Measurements from ENCODE around the gene ADAM10. TPM values are rescaled to one million over a fixed set of nuclear protein-coding genes. Genes with fewer than 3 reads are reported as not detected.
A peak's percentile ranks its signal among the peaks of the same experiment; 100 is the strongest.

The ADAM10 gene
- total and polyA plus RNA-seq, 5 donors from 2014 or later = 149 to 183 (median 156) TPM

- no peak overlapping the region for H3K27ac ChIP-seq (ENCODE audit: insufficient read depth, low read length, poor library complexity, severe bottlenecking)
- Mint-ChIP-seq H3K4me1 (peaks cover 0 to 10% (median 5%) of the 10 kb centered on the region in 4 donors), H3K27me3 (no peaks in the 10 kb centered on the region), H3K9me3 (no peaks in the 10 kb centered on the region), H3K4me3 (no peak overlapping the region), H3K36me3 (no peaks in the 10 kb centered on the region), H3K27ac (no peak overlapping the region)
- DNase-seq (no peak), ATAC-seq (ENCODE audit: low read depth in 2 of 2) (no peak)
- peaks cover 2% of the 10 kb centered on the region for H3K27me3 ChIP-seq (ENCODE audit: control insufficient read depth, insufficient read depth, low read length)
- H3K4me1 ChIP-seq (ENCODE audit: control insufficient read depth, insufficient read depth, low read length, poor library complexity, severe bottlenecking) = peaks cover 2% of the 10 kb centered on the region
- H3K4me3 ChIP-seq (ENCODE audit: low read depth, low read length) = no peak overlapping the region
- no peaks in the 10 kb centered on the region for H3K9me3 ChIP-seq (ENCODE audit: control insufficient read depth in 2 of 2, low read length in 2 of 2)
- no peaks in the 10 kb centered on the region for H3K36me3 ChIP-seq (ENCODE audit: control insufficient read depth, insufficient read depth, low read length)
Measured at GRCh38 chr15:58755350-58755749, 5.8 kb upstream of the ADAM10 start.

- Histone ChIP-seq H3K4me3 (ENCODE audit: low read depth, low read length) (no peak overlapping the region), H3K27ac (ENCODE audit: insufficient read depth, low read length, poor library complexity, severe bottlenecking) (no peak overlapping the region), H3K4me1 (ENCODE audit: control insufficient read depth, insufficient read depth, low read length, poor library complexity, severe bottlenecking) (peaks cover 13% of the 10 kb centered on the region), H3K27me3 (ENCODE audit: control insufficient read depth, insufficient read depth, low read length) (no peaks in the 10 kb centered on the region), H3K36me3 (ENCODE audit: control insufficient read depth, insufficient read depth, low read length) (no peaks in the 10 kb centered on the region), H3K9me3 (ENCODE audit: control insufficient read depth in 2 of 2, low read length in 2 of 2) (no peaks in the 10 kb centered on the region)
- H3K9me3 Mint-ChIP-seq = no peaks in the 10 kb centered on the region
- peaks cover 10 to 23% (median 15%) of the 10 kb centered on the region in 4 donors for H3K4me1 Mint-ChIP-seq
- no peaks in the 10 kb centered on the region for H3K27me3 Mint-ChIP-seq
- no peaks in the 10 kb centered on the region for H3K36me3 Mint-ChIP-seq
- DNase-seq = no peak
- no peak overlapping the region for H3K27ac Mint-ChIP-seq
- no peak for ATAC-seq (ENCODE audit: low read depth in 2 of 2)
- H3K4me3 Mint-ChIP-seq = no peak overlapping the region
Measured at GRCh38 chr15:58752716-58753115, 3.2 kb upstream of the ADAM10 start.

GRCh38 chr15:58748852-58749531 is 515 bp downstream of the ADAM10 start:
- peaks cover 7% of the 10 kb centered on the region for H3K36me3 Mint-ChIP-seq
- Histone ChIP-seq H3K36me3 (ENCODE audit: control insufficient read depth, insufficient read depth, low read length) (no peaks in the 10 kb centered on the region), H3K9me3 (ENCODE audit: control insufficient read depth in 2 of 2, low read length in 2 of 2) (no peaks in the 10 kb centered on the region), H3K4me1 (ENCODE audit: control insufficient read depth, insufficient read depth, low read length, poor library complexity, severe bottlenecking) (peaks cover 43% of the 10 kb centered on the region), H3K27me3 (ENCODE audit: control insufficient read depth, insufficient read depth, low read length) (no peaks in the 10 kb centered on the region), H3K4me3 (ENCODE audit: low read depth, low read length) (peak overlapping the region; percentile 98), H3K27ac (ENCODE audit: insufficient read depth, low read length, poor library complexity, severe bottlenecking) (peak overlapping the region; percentile 87)
- peak; percentile 2 to 11 for ATAC-seq (ENCODE audit: low read depth in 2 of 2)
- DNase-seq = peak; percentile 16 to 60 (median 46)
- H3K4me1 Mint-ChIP-seq = peaks cover 24 to 53% (median 41%) of the 10 kb centered on the region in 4 donors
- peak overlapping the region; percentile 96 to 98 (median 97) for H3K27ac Mint-ChIP-seq
- H3K9me3 Mint-ChIP-seq = no peaks in the 10 kb centered on the region
- no peaks in the 10 kb centered on the region for H3K27me3 Mint-ChIP-seq
- H3K4me3 Mint-ChIP-seq = peak overlapping the region; percentile 98 to 100 (median 98)

DNA sequence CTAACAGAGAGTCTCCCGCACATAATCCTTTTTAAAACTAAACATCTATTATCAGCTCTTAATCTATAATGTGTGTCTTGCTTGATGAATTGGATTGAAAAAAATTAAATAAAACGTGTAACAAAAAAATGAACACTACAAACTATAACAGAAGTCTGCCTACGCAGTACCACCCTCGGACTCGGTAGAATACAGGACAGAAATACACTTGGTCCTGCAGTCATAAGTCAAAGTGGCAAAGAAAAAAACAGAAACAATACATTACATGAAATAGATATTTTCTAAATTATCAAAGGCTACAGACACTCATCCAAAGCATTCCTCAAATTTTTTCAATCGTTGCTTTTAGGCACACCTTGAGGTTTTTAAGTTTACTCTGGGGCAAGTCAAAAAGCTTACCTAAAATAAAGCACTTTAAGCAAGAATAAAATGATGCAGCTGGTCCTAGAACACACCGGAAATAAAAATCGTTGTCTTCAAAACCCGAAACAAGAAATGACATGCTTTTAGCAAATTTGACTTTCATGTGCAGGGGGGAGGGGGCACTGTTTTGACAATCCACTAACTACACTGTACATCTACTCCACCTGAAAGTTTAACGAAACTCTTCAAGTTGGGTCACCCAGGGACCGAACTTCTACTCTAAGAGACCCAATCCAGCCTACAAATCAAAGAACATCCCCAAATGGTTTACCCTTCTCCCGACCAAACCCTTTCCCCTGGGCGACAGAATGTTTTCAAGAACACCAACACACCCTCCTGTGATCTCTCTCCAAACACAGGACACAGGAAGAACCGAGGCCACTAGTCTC is 1.3 kb downstream of the ADAM10 start:
- peaks cover 9% of the 10 kb centered on the region for H3K36me3 Mint-ChIP-seq
- H3K4me3 Mint-ChIP-seq = peak overlapping the region; percentile 94 to 100 (median 98)
- H3K27ac ChIP-seq (ENCODE audit: insufficient read depth, low read length, poor library complexity, severe bottlenecking) = peak overlapping the region; percentile 87
- H3K27ac Mint-ChIP-seq = peak overlapping the region; percentile 94 to 98 (median 96)
- no peaks in the 10 kb centered on the region for H3K9me3 Mint-ChIP-seq
- ATAC-seq (ENCODE audit: low read depth in 2 of 2) = peak in 1 of 2 donors; percentile 23
- H3K27me3 Mint-ChIP-seq = no peaks in the 10 kb centered on the region
- DNase-seq = peak; percentile 27 to 83 (median 67)
- H3K4me3 ChIP-seq (ENCODE audit: low read depth, low read length) = peak overlapping the region; percentile 98
- no peaks in the 10 kb centered on the region for H3K27me3 ChIP-seq (ENCODE audit: control insufficient read depth, insufficient read depth, low read length)
- H3K4me1 ChIP-seq (ENCODE audit: control insufficient read depth, insufficient read depth, low read length, poor library complexity, severe bottlenecking) = peaks cover 49% of the 10 kb centered on the region
- peaks cover 26 to 61% (median 46%) of the 10 kb centered on the region in 4 donors for H3K4me1 Mint-ChIP-seq
- no peaks in the 10 kb centered on the region for H3K36me3 ChIP-seq (ENCODE audit: control insufficient read depth, insufficient read depth, low read length)
- no peaks in the 10 kb centered on the region for H3K9me3 ChIP-seq (ENCODE audit: control insufficient read depth in 2 of 2, low read length in 2 of 2)

DNA sequence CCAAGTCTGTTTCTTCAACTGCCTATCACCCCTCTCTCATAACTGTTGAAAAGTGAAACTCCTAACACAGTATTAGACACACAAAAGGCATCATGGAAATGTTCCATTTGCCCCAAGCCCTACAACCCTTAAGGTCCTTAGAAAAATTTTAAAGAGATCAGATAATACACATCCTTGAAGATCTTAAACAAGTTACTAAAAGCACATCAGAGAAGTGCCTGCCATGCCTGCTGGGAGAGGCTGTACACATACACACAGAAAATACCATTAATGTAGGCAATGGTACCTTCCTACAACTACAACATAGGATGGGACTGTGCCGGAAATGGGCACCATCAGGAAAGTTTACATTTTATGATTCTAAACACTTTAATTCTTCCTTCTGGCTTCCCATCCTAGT is 3.3 kb downstream of the ADAM10 start:
- Mint-ChIP-seq H3K36me3 (peaks cover 9% of the 10 kb centered on the region), H3K9me3 (no peaks in the 10 kb centered on the region), H3K4me3 (peak overlapping the region; percentile 29 to 83 (median 48)), H3K27ac (peak overlapping the region in 2 of 3 donors; percentile 12 to 52), H3K4me1 (peaks cover 38 to 82% (median 66%) of the 10 kb centered on the region in 4 donors), H3K27me3 (no peaks in the 10 kb centered on the region)
- Histone ChIP-seq H3K9me3 (ENCODE audit: control insufficient read depth in 2 of 2, low read length in 2 of 2) (no peaks in the 10 kb centered on the region), H3K27me3 (ENCODE audit: control insufficient read depth, insufficient read depth, low read length) (no peaks in the 10 kb centered on the region), H3K36me3 (ENCODE audit: control insufficient read depth, insufficient read depth, low read length) (no peaks in the 10 kb centered on the region), H3K4me1 (ENCODE audit: control insufficient read depth, insufficient read depth, low read length, poor library complexity, severe bottlenecking) (peaks cover 61% of the 10 kb centered on the region), H3K4me3 (ENCODE audit: low read depth, low read length) (peak overlapping the region; percentile 98), H3K27ac (ENCODE audit: insufficient read depth, low read length, poor library complexity, severe bottlenecking) (no peak overlapping the region)
- DNase-seq (no peak), ATAC-seq (ENCODE audit: low read depth in 2 of 2) (no peak)

DNA sequence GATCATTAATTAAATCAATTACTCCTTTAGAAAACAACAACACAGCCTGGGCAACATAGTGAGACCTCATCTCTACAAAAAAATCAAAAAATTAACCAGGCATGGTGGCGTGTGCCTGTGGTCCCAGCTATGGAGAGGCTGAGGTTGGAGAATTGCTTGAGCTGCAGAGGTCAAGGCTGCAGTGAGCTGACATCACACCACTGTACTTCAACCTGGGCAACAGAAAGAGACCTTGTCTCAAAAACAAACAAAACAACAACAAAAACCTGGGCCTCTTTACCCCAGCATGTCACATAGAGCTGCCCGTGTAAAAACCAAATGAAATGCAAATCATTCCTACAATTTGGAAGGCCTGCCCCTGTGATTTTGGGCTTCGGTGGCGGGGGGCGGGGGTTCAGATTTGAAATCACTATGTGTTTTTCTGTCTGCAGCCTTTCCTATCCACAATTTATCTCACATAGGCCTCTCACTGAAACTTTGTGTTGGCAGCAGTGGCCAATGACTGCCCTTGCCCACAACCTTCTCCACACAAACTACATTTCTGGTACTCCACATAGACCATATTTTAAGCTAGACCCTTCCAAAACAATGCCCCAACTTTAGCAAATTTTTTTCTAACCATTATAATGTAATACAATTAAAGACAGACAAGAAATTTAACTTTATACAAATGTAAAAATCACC is 6.5 kb downstream of the ADAM10 start:
- Mint-ChIP-seq H3K27me3 (no peaks in the 10 kb centered on the region), H3K9me3 (no peaks in the 10 kb centered on the region), H3K4me3 (peak overlapping the region; percentile 28 to 53 (median 42)), H3K4me1 (peaks cover 39 to 89% (median 77%) of the 10 kb centered on the region in 4 donors), H3K27ac (no peak overlapping the region), H3K36me3 (peaks cover 9% of the 10 kb centered on the region)
- H3K27ac ChIP-seq (ENCODE audit: insufficient read depth, low read length, poor library complexity, severe bottlenecking) = peak overlapping the region; percentile 1
- H3K4me3 ChIP-seq (ENCODE audit: low read depth, low read length) = peak overlapping the region; percentile 43
- H3K27me3 ChIP-seq (ENCODE audit: control insufficient read depth, insufficient read depth, low read length) = no peaks in the 10 kb centered on the region
- no peaks in the 10 kb centered on the region for H3K9me3 ChIP-seq (ENCODE audit: control insufficient read depth in 2 of 2, low read length in 2 of 2)
- DNase-seq = no peak
- ATAC-seq (ENCODE audit: low read depth in 2 of 2) = no peak
- H3K36me3 ChIP-seq (ENCODE audit: control insufficient read depth, insufficient read depth, low read length) = no peaks in the 10 kb centered on the region
- H3K4me1 ChIP-seq (ENCODE audit: control insufficient read depth, insufficient read depth, low read length, poor library complexity, severe bottlenecking) = peaks cover 62% of the 10 kb centered on the region

DNA sequence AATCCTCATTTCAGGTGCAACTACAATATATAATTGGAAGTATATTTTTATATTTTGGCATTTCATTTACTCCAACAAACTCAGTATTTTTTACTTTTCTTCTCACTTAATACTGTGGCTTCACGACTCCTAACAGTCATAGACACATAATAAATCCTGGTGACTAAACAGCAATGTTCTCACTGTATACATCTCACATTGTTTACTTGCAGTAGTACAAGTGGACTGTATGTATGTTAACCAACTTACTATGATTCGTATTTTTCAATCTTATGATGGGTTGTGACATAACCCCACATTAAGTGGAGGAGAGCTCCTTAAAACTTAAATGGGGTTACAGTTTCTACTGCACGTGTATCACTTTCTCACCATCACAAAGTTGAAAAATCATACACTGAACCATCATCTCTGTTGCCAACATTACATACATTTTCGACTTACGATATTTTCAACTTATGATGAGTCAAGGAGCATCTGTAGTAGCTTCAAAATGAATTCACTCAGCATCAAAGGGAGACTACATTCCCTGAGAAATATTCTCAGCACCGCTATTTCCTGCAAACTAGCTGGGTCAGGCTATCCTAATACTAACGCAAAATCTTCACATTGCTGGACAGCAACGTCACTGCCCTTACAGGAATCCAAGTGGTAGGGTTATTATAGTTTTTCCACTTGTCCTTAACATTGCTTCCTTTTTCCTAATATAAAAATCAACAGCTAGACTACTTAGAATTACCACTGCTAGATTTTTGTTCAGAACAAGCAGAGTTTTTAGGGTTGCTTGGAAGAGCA is 7.3 kb downstream of the ADAM10 start:
- Histone ChIP-seq H3K36me3 (ENCODE audit: control insufficient read depth, insufficient read depth, low read length) (no peaks in the 10 kb centered on the region), H3K9me3 (ENCODE audit: control insufficient read depth in 2 of 2, low read length in 2 of 2) (no peaks in the 10 kb centered on the region), H3K27me3 (ENCODE audit: control insufficient read depth, insufficient read depth, low read length) (no peaks in the 10 kb centered on the region), H3K4me3 (ENCODE audit: low read depth, low read length) (peak overlapping the region; percentile 27), H3K27ac (ENCODE audit: insufficient read depth, low read length, poor library complexity, severe bottlenecking) (no peak overlapping the region), H3K4me1 (ENCODE audit: control insufficient read depth, insufficient read depth, low read length, poor library complexity, severe bottlenecking) (peaks cover 62% of the 10 kb centered on the region)
- Mint-ChIP-seq H3K4me1 (peaks cover 39 to 91% (median 78%) of the 10 kb centered on the region in 4 donors), H3K27me3 (no peaks in the 10 kb centered on the region), H3K4me3 (peak overlapping the region; percentile 23 to 53 (median 32)), H3K36me3 (peaks cover 9% of the 10 kb centered on the region), H3K27ac (no peak overlapping the region), H3K9me3 (no peaks in the 10 kb centered on the region)
- ATAC-seq (ENCODE audit: low read depth in 2 of 2) (no peak), DNase-seq (no peak)
